ENCODE data around the gene VARS1. TPM values are rescaled to one million over a fixed set of nuclear protein-coding genes. Genes with fewer than 3 reads are reported as not detected.

VARS1 gene
- total RNA-seq, 1 experiment from 2014 or later = 89.8 TPM

- TF ChIP-seq CTCF (conservative IDR thresholded peaks at IDR 0.05; ENCODE audit: low read depth, low read length) = no peak
- no peak for TF ChIP-seq EZH2phosphoT487 (IDR thresholded peaks at IDR 0.05; ENCODE audit: borderline replicate concordance, low read length)
- TF ChIP-seq EZH2 (IDR thresholded peaks at IDR 0.05; ENCODE audit: low read length, unreplicated experiment) = no peak
- Histone ChIP-seq H3K9ac (ENCODE audit: low read length) (no peak overlapping the region), H3K27ac (ENCODE audit: low read length) (no peak overlapping the region), H3K79me2 (ENCODE audit: low read length) (peaks cover 9% of the 10 kb centered on the region), H3K4me2 (ENCODE audit: low read length) (no peak overlapping the region), H3K9me2 (replicated peaks; ENCODE audit: low read length) (no peaks in the 10 kb centered on the region), H3K9me3 (ENCODE audit: low read length) (no peaks in the 10 kb centered on the region), H3K4me1 (ENCODE audit: insufficient read depth, low read length) (no peaks in the 10 kb centered on the region), H2AFZ (ENCODE audit: low read length) (no peak overlapping the region), H3K27me3 (ENCODE audit: low read length) (no peaks in the 10 kb centered on the region), H3F3A (ENCODE audit: low read length, unreplicated experiment) (no peaks in the 10 kb centered on the region), H4K20me1 (ENCODE audit: low read length) (no peaks in the 10 kb centered on the region), H3K4me3 (ENCODE audit: low read length) (no peak overlapping the region), H3K36me3 (ENCODE audit: low read depth, low read length) (peaks cover 44% of the 10 kb centered on the region)
- DNase-seq = no peak
- no peak for ATAC-seq
- intact Hi-C loops (cut with micrococcal nuclease) = no loop called here
- POLR2A ChIA-PET (ENCODE audit: unreplicated experiment) = interaction anchor here (0.8 kb wide), 1 partner anchor 42 kb away, joined by 4 read pairs; no protein-coding TSS in a partner anchor
- BruUV-seq (replicated peaks) = no TSS peak
- CTCF ChIA-PET = no interaction called here
Observed at GRCh38 chr6:31785475-31785874, 10.1 kb downstream of the VARS1 start.

DNA sequence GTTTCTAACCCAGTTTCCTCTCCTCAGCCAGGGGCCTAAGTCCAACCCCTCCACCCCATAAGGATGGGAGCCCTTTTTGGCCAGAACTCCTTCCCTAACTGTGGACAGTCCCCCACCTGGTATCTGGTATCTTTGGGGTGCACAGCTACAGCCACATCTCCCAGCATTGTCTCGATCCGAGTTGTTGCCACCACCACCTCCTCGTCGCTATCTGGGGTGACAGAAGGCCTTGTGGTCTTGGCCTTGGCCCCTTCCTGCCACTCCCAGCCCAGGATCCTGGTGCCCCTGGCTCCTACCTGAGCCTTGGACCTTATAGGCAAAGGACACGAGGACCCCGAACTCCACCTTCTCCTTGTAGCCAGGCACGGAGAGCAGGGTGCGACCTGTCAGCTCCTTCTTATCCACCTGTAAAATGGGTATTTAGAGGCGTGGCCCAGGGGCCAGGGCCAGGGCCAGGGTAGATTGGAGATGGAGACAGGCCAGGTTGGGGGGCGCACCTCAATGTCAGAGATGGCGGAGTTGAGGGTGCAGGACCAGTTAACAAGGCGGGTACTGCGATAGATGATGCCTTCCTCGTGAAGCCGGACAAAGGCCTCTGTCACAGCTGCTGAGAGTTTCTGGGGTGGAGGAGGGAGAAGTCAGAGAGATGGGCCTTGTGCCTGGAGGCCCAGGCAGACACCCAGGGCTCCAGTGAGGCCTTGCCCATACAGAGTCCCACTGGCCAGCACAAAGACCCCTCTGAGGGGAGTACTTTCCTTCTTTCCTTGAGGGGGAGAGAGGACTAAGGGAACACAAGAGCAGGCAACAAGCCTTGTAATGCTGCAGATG lies 11.2 kb downstream of the VARS1 start:
- ATAC-seq (no peak), DNase-seq (no peak)
- ChIA-PET CTCF (no interaction called here), POLR2A (ENCODE audit: unreplicated experiment) (no interaction called here)
- BruUV-seq (replicated peaks) = no TSS peak
- Histone ChIP-seq H3K4me2 (ENCODE audit: low read length) (no peak overlapping the region), H4K20me1 (ENCODE audit: low read length) (no peaks in the 10 kb centered on the region), H3K9me3 (ENCODE audit: low read length) (no peaks in the 10 kb centered on the region), H3K4me1 (ENCODE audit: insufficient read depth, low read length) (no peaks in the 10 kb centered on the region), H3K9me2 (replicated peaks; ENCODE audit: low read length) (no peaks in the 10 kb centered on the region), H3K9ac (ENCODE audit: low read length) (no peak overlapping the region), H3F3A (ENCODE audit: low read length, unreplicated experiment) (no peaks in the 10 kb centered on the region), H3K79me2 (ENCODE audit: low read length) (peaks cover 5% of the 10 kb centered on the region), H3K27ac (ENCODE audit: low read length) (no peak overlapping the region), H2AFZ (ENCODE audit: low read length) (no peak overlapping the region), H3K27me3 (ENCODE audit: low read length) (no peaks in the 10 kb centered on the region), H3K36me3 (ENCODE audit: low read depth, low read length) (peaks cover 52% of the 10 kb centered on the region), H3K4me3 (ENCODE audit: low read length) (no peak overlapping the region)
- intact Hi-C loops (cut with micrococcal nuclease) = no loop called here
- TF ChIP-seq EZH2phosphoT487 (IDR thresholded peaks at IDR 0.05; ENCODE audit: borderline replicate concordance, low read length) = no peak

DNA sequence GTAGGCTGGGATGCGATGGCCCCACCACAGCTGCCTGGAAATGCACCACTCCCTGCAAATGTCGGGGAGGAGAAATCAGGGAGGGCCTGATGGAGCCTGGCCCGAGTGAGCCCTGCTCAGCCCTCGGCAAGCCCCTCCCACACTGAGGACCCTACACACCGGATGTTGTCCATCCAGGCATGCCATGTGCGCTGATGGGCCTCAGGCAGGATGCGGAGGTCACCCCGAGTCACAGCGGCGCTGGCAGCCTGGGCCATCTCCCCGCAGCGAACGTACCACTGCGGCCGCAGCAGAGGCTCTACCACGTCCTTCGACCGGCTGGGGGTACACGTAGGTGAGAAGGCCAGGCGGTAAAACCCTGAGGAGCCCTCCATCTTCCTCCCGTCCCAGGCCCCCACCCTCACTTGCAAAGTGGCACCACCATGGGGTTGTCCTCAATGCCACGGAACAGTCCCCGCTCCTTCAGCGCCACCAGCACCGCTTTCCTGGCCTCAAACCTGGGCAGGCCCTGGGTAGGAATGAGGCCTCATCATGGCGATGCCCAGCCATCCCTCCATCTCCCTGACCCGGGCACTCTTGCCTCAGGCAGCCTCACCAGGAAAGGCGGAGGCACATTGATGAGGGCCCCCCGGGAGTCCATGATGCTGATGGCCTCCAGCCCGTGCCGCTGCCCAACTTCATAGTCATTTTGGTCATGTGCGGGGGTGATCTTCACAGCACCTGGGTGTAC lies 13.3 kb downstream of the VARS1 start:
- H3K9ac ChIP-seq (ENCODE audit: low read length) = no peak overlapping the region
- TSS peak; percentile 25 for BruUV-seq (replicated peaks)
- no peak for TF ChIP-seq EZH2 (IDR thresholded peaks at IDR 0.05; ENCODE audit: low read length, unreplicated experiment)
- no peak for TF ChIP-seq EZH2phosphoT487 (IDR thresholded peaks at IDR 0.05; ENCODE audit: borderline replicate concordance, low read length)
- no peak for TF ChIP-seq CTCF (conservative IDR thresholded peaks at IDR 0.05; ENCODE audit: low read depth, low read length)
- H3K9me3 ChIP-seq (ENCODE audit: low read length) = no peaks in the 10 kb centered on the region
- POLR2A ChIA-PET (ENCODE audit: unreplicated experiment) = no interaction called here
- H3K4me1 ChIP-seq (ENCODE audit: insufficient read depth, low read length) = peaks cover 6% of the 10 kb centered on the region
- H4K20me1 ChIP-seq (ENCODE audit: low read length) = no peaks in the 10 kb centered on the region
- H3F3A ChIP-seq (ENCODE audit: low read length, unreplicated experiment) = peaks cover 3% of the 10 kb centered on the region
- H3K27ac ChIP-seq (ENCODE audit: low read length) = no peak overlapping the region
- H3K27me3 ChIP-seq (ENCODE audit: low read length) = no peaks in the 10 kb centered on the region
- no peak overlapping the region for H2AFZ ChIP-seq (ENCODE audit: low read length)
- intact Hi-C loops (cut with micrococcal nuclease) = no loop called here
- no peaks in the 10 kb centered on the region for H3K9me2 ChIP-seq (replicated peaks; ENCODE audit: low read length)
- H3K4me2 ChIP-seq (ENCODE audit: low read length) = no peak overlapping the region
- CTCF ChIA-PET = no interaction called here
- no peak for ATAC-seq
- DNase-seq = no peak
- H3K4me3 ChIP-seq (ENCODE audit: low read length) = no peak overlapping the region
- peaks cover 59% of the 10 kb centered on the region for H3K36me3 ChIP-seq (ENCODE audit: low read depth, low read length)
- no peaks in the 10 kb centered on the region for H3K79me2 ChIP-seq (ENCODE audit: low read length)

Measured in PC-3 (cell line).